NCI-H774 (cell line): ENCODE results near the gene SP5.
A peak's percentile ranks its signal among the peaks of the same experiment; 100 is the strongest.
"Not testable (repeated sequence)": the region's sequence is repeated elsewhere in the genome, so short reads cannot be mapped to it uniquely, and the experiment has no call there.

Experiments used
- DNase-seq: peaks from one replicate; lab custom pipeline; 2025; lab: John Stamatoyannopoulos, UW

The SP5 gene

GRCh38 chr2:170711196-170711773 is 3.9 kb upstream of the SP5 start:
- DNase-seq: no peak

- DNase-seq: no peak
Observed at GRCh38 chr2:170711774-170712652, 3.1 kb upstream of the SP5 start.

- no peak for DNase-seq
Observed at GRCh38 chr2:170712653-170713542, 2.2 kb upstream of the SP5 start.

DNA sequence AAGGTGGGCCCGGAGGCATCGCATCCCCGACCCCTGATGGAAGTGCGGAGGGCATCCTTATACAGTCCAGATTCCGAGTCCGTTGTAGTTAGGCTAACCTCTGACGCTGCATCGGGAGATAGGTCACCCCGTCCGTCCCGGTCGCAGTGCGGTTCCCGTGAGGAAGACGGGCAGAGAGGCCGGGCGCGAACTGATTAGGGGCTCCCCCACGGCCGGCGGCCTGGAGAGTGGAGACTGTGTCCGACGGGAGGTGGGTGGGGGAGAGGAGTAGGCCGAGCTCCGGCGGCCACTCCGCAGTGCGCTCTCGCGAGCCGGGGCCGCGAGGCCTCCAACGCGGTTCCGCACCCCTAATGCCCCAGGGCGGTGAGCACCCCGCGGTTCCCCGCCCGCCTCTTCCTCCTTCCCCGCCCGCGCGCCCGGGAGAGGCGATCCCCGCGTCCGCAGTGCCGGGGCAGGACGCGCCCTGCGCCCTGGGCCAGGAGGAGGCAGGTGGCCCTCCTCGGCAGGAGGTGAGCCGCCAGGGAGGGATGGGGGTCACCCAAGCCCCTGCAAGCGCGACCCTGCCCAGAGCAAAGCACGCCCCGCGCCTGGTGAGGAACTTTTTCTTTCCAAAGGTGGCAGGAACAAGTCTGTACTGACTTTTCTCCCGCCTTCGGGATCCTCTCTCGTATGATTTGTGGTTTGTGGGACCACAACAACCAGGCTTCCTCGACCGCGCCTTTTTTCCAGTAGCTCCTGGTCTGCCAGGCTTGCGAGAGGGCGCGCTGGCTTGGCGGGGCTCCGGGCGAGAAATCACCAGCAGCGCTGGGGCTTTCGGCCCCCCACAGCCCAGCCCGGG is 1.4 kb upstream of the SP5 start:
- DNase-seq: no peak

DNA sequence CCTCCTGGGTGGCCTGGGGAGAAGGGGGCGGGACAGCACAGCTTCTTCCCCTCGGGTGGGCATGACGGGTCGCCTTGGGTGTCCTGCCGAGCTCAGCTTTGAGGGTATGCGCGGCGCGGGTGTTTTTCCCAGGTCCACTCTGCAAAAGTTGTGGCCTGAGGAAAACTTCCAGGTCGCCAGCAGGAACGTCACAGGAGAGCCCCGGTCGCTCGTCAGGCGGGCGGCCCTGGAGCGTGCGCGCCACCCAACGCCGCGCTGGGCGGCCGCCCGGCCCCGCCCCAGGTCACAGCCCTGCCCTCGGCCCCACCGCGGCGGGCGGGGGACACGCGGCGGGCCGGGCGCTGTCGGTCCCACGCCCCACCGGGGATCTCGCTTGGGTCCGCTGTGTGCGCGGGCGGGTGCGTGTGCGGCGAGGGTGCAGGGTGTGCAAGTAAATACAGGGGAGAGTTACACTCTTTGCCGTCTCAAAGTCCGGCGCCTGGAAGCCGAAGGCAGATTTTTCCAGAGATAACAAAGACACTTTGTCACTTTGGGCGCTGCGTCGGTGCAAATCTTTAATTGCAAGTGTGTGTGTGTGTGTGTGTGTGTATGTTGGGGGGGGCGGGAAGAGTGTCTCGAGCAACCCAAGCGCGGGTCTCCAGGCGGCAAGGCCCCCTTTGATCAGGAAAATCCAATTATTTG is 616 bp upstream of the SP5 start:
- peak; percentile 47 for DNase-seq

GRCh38 chr2:170715932-170716777 is 1.0 kb downstream of the SP5 start:
- DNase-seq: no peak

DNA sequence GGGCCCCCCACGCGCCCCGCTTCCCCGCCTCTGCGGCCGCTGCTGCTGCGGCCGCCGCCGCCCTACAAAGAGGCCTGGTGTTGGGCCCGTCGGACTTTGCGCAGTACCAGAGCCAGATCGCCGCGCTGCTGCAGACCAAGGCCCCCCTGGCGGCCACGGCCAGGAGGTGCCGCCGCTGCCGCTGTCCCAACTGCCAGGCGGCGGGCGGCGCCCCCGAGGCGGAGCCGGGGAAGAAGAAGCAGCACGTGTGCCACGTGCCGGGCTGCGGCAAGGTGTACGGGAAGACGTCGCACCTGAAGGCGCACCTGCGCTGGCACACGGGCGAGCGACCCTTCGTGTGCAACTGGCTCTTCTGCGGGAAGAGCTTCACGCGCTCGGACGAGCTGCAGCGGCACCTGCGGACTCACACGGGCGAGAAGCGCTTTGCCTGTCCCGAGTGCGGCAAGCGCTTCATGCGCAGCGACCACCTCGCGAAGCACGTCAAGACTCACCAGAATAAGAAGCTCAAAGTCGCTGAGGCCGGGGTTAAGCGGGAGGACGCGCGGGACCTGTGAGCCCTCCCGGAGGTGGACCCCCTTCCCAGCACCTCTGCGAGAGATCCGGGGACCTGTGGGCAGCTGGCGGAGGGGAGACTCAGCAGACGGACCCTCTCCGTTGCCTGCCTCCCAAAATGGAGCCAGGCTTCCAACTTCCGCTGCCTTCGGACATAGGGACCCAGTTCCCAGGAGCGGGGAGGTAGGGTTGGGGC is 1.9 kb downstream of the SP5 start:
- no peak for DNase-seq

- DNase-seq: no peak
Observed at GRCh38 chr2:170717599-170717963, 2.4 kb downstream of the SP5 start.

GRCh38 chr2:170717991-170718589 is 3.0 kb downstream of the SP5 start:
- no peak for DNase-seq

DNA sequence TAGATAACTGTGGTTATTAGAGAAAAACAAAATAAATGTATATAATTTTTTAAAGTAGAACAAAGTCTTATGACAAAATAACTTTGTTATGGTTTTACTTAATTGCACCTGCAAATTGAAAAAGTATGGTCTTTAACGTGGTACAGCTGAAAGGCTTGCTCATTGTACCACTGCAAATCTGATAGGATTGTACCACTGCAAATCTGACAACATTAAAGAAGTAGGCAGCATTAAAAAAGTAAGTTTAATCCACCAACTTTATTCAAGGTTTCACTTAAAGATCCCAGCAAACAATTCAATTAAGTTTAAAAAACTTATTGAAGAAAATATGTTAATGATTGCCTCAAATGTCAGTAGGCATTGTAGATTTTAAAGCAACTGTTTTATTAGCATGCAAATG is 4.7 kb downstream of the SP5 start:
- no peak for DNase-seq

DNA sequence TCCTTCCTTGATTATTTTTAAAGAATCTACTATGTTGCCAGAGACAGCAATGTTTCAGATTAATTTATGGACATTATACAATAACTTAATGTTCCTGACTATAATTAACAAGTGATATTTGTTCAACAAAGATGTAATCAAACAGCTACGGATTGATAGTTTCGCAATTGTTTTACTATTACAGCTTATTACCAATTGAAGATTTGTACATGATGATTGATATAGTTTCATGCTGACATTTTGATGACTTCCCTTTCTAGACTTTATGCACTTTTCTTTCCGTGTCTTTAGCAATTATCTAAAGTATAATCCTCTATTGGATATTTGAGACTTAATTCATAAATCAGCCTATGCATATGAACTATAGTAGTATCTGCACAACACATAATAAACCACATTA is 6.5 kb downstream of the SP5 start:
- no peak for DNase-seq

DNA sequence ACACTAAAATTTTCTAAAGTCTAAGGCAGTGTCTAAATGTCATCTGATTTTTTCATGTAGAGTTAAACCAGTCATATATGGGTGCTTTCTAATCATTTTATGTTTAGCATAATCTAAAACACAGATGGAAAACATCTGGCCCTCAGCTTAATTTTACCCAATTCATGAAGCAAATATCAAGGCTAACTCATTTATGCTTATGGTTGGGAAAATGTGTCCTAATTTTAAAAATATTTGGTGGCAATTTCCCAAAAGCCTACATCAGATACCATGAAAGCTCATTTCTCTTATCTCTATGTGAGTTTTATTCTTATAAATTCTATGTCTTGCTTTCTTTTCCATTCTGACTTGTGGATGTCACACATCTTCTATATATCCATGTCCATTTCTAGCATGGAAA is 7.2 kb downstream of the SP5 start:
- no peak for DNase-seq

DNA sequence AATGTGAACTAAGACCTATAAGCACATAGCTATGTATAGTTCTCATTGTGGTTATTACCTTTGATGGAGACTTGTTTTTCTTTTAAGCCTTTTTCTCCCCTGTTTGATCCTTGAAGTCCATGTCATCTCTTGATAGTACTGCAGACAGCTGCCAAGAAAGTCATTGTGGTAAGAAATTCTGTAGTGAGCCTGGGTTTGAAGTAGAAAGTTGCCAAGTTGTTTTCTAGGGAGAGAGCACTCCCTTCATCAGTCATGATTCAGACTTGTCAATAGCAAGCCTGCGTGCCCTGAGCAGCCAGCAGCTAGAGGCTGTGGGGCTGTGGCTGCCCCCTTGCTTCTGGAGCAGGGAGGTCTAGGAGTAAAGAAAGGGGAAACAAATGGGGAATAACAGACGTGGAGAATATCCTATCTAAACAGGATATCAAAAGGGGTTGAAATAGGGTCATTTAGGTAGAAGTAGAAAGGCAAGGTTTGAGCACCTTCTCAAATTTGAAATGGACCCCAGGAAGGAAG is 8.4 kb downstream of the SP5 start:
- no peak for DNase-seq

DNA sequence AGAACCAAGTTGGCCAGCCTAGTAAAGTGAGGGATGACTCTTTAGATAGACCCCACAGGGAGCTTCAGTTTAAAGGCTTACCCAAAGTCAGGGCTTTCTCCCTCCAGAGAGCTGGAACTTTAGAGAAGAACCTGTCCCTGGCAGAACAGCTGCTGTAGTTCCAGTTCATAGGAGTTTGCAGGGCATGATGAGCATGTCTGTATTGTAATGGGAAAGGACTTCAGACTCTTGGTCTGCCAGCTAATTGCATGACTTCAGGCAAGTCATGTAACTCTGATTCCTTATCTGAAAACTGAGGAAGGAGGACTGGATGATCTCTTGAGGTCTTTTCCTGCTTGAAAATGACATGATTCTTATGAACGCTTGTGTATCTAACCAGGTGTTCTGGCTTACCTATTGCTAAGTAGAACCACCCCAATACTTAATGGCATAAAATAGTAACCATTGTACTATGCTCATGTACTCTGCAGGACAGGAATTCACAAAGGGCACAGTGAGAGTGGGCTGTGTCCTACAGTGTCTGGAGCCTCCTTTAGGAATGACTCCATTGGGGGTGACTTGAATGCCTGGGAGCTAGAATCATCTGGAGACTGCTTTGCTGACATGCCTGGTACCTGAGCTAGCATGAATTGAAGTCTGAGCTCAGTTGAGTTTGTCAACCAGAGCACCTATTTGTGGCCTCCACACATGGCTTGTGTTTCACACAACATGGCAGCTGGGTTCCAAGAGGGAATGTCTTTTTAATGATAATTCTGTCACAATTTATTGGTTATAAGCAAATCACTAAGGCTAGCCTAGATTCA is 18.9 kb downstream of the SP5 start:
- DNase-seq: no peak

GRCh38 chr2:170734601-170735000 is 19.5 kb downstream of the SP5 start:
- not testable (repeated sequence) for DNase-seq

DNA sequence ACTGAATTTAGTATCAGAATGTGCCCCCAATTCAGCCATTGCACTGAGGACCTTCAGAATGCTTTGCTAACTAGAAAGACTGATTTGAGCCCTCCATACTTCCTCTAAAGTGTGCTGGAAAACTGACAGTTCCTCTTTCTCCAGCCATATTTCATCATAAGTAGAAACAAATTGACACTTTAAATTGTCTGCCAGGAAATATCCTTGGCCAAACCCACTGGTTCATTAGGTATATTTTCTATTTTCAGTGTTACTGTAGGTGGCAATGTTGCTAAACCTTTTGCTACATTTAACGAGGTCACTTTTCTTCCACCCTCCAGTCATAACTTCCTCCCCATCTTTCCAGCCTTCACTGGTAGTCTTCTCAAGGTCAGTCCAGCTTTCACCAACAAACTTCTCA is 21.5 kb downstream of the SP5 start:
- DNase-seq: no peak

- DNase-seq: no peak
Observed at GRCh38 chr2:170737406-170737805, 22.3 kb downstream of the SP5 start.

GRCh38 chr2:170737821-170738220 is 22.7 kb downstream of the SP5 start:
- no peak for DNase-seq
